NCI-H345 (cell line): Measurements from ENCODE around the gene GPR37.

ENCODE experiments used
- DNase-seq: peaks from one replicate; lab custom pipeline; 2025; lab: John Stamatoyannopoulos, UW

GPR37 gene

DNA sequence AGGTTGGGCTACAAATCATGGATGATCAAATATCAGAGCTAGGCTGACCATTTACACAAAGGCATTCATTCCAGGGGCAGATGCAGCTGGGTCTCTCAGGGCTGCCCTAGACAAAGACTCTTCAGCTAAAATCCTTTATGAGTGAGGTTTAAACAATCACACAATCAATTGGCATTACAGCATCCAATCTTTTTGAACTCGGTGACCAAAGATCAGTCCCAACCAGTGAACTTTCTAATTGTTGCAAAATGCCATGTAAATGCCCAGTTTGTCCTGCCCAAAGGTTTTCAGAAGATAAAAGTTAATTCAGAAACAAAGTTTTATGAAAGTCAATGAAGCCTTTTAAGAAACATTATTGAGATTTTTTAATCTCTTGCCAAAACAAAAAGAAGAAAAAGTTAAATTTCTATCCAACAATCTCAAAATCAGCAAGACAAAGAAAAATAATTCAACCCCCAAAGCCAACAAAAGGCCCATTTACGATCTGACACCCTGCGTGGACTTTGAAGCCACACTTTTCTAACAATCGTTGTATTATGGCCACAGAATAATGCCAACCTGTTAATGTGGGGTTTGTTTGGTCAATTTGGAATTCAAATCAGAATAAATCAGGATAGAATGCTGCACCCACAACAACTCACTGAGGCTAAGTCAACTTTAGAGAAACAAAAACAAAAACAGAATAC, 40.9 kb downstream of the GPR37 start:
- DNase-seq: no peak

DNA sequence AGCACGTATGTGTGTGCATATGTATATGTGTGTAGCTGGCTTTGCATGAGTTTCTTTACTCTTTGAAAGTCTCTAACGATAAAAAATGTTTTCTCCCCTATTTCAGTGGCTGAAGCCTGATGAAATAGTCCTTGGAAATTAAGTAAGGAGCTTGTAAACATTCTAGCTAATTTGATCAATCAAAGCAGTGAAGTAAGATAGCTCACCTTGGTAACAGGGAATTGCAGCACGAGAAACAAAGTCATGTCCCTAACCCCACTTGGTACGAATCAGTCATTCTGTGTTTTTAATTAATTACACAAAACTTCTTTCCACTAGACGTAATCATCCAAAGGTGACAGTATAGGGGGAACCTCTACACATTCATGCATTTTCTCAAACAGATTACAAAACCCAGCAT, 41.5 kb downstream of the GPR37 start:
- no peak for DNase-seq

DNA sequence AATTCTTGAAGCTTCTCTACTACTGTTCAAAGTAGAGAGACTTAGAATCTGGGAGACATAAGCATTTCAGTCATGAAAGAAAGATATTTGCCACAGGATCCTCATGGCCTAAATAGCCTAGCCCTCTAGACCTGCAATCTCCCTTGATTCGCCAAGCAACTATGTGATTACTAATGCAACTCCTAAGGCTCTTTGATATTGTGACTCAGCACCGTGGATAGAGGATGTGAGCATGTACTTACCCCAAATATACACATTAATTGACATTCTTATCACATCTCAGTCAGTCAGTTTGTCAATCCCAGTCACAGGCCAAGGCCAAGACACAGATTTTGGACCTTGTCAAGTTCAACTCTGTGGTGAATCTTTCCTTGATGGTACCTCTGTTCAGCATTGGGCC, 42.6 kb downstream of the GPR37 start:
- DNase-seq: no peak

DNA sequence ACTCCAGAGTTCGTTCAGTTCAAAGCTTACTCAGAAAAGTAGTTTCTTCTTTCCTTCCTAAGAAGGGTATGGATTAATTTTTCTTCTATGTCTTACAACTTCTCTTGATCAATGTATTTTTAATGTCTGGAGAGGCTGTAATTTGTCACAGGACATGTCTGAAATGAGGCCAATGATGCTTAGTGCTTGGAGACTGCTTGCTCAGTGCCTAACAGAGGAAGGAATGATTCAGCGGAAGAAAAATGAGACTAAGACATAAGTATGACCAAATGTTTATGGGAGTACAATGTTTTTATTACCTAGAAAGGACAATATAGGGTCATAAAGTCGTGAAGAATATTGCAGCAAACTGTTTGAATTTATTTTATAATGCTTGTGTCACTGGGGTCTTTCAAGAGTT, 43.3 kb downstream of the GPR37 start:
- DNase-seq: no peak

DNA sequence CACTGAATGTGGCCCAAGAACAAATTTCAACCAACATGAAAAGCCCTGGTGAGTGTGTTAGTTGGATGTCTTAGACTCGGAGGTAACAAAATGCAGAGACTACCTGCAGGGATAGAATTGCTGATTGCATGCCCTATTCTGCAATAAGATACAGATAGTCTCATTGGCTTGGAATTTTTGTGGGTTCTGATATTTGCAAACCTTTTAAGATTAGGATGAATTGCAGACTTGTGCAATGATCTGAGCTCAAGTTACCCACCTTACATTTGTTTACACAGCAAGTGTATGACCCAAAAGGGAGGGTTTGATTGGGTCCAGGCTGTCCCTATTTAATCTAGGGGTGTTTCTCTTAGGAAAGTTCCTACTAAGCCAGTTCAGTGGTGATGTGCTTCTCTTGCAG, 45.4 kb downstream of the GPR37 start:
- DNase-seq: no peak

DNA sequence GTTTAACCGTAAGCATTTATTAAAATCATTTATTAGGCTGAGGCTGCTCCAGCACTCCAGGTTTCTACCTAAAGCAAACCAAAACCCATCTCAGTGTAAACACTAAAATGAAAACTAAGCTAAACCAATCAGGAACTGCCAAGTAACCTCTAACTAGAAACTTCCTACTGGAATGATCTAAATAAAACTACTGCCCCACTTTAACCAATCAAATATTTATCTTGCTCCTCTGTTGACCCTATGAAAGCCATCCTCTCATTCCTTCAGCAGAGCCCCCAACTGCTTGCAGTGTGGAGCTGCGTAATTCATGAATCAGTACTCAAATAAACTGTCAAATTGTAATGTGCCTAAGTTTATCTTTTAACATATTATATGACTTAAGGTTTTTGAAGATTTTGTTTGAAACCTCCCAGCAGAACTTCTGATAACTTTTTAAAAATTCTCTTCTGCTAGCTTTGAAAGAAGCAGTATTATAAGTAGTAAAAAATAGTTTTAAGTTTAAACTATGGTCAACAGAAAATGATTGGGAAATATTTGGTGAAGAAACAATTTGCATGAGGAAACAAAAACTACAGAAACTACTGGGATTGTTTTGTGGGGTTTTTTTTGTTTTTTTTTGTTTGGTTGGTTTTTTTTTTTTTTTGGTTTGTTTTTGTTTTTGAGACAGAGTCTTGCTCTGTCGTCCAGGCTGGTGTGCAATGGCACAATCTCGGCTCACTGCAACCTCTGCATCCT, 47.4 kb downstream of the GPR37 start:
- no peak for DNase-seq

DNA sequence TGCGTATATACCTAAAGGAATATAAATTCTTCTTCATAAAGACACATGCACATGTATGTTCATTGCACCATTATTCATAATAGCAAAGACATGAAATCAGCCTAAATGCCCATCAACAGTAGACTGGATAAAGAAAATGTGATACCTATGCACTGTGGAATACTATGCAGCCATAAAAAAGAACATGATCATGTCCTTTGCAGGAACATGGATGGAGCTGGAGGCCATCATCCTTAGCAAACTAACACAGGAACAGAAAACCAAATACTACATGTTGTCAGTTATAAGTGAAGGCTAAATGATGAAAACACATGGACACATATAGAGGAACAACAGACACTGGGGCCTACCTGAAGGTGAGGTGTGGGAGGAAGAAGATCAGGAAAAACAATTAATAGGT, 48.7 kb downstream of the GPR37 start:
- no peak for DNase-seq

DNA sequence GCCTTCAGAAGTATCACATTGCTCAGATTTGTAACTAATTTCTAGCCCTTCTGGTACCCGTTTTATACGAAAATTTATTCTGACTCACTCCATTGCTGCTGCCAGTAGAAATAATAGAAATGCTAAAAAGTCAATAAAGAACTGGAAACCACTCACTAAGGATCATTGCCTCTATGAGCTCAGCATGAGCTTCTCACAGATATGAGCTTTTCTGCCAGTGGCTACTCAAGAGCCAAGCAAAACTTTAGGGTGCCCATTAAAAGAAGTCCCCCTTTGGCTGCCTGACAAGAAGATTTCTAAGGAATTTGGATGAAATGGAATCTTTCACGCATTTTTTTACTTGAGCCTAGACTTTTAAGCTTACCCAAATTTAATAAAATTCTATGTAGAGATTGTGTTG, 52.5 kb downstream of the GPR37 start:
- no peak for DNase-seq

DNA sequence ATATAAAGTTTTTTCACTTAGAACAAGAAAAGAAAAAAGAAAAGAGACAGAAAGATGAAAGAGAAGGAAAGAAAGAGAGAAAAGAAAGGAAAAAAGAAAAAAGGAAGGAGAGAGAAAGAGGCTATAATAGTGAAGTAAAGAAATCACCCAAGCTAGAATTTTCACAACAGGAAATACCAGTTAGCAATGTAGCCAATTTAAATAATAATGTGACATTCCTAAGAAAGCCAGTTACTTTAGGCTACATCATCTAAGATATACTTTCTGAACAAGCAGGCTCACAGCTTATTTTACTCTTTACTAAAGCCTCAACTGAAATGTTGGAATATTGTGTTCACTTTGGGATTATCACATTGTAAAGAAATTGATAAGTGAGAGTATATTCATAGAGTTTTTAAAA, 53.6 kb downstream of the GPR37 start:
- DNase-seq: no peak

DNA sequence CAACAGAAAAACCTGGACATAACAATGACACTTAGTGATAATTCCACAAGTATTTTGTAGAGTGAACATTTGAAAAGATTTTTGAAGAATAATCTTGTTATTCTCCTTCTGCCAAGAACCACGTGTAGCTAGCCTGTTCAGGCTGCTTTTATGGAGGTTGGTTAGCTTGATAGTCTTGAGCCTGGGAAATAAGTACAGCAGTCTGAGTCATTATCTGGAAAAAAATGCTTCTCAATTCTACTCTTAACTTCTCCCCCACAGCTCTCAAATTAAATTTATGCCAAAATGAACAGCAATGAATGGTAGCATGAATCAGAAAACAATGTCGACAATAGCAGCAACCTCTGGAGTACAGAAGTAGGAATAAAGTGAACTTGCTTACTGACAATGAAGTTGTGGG, 63.2 kb downstream of the GPR37 start:
- DNase-seq: no peak

DNA sequence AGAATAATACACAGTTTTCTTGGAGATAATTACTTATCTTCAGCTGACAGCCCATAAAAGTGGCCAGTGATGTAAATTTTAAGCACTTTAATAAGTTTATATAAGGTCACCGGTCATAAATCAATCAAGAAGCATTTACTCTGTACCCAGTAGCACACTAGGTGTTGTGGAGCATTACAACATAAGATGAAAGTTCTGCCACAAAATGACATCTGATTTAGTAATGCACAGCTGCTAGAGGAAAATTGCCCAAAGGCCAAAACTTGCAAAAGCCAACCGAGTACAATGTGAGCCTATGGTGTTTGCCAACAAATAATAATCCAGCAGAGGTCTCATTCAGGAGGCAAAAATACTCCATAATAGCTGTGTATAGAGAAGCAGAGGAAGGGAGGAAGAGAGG, 63.6 kb downstream of the GPR37 start:
- DNase-seq: no peak

DNA sequence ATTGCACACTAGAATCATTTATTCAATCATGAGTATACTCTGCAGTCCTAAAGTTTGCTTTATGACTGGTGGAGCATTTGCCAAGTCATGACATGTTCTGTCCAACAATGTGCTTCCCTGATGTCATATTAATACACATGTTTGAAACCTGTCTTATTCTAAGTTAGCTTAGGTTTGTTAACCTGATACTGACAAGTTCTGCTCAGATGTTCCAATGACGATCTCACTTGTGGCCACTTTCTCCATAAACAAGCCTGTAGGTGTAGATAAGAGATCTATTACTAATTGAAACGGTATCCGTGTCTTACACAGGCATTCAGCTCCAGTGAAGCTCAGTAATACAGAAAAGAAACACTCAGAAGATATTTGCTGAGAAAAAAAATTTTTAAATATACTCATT, 64.9 kb downstream of the GPR37 start:
- no peak for DNase-seq

DNA sequence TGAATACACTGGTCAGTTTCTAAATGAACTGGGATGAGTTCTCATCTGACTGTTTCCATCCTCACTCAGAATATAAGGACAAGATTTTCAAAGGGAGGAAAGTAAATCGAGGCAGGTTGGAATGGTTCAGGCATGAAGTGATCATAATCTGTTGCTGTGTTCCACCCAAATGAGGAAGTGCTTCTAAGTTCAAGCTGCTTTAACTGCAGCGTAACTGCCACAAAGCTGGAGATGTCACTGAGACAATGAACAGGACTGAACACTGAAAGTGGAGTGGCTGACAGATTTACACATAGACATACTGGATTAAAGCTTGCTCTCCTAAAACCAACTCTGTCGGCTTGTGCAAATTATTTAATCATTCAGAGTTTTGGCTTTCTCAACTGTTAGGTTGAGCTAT, 66.6 kb downstream of the GPR37 start:
- no peak for DNase-seq

DNA sequence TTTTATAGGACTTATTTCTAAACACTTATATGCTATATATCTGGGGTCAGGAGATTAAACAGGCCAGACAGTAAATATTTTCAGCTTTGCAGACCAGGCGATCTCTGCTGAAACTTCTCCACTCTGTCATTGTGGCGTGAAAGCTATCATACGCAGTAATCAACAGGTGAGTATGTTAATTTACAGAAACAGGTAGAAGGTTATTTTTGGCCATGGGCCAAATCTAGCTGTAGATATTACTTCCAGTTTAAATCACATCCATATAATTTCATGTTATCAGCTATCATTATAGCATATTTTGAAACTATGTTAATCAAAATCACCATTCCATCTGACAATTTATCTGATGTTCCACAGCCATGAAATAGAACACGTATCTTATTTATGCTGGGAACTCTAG, 67.8 kb downstream of the GPR37 start:
- no peak for DNase-seq
